ENCODE measurements around the gene HYAL3.
"Not testable (repeated sequence)": the region's sequence is repeated elsewhere in the genome, so short reads cannot be mapped to it uniquely, and the experiment has no call there.

The HYAL3 gene

GRCh38 chr3:50312041-50312440 is 12.8 kb upstream of the HYAL3 start:
- not testable (repeated sequence) for DNase-seq

GRCh38 chr3:50304601-50305000 is 5.4 kb upstream of the HYAL3 start:
- DNase-seq: no peak

GRCh38 chr3:50303013-50303815 is 4.0 kb upstream of the HYAL3 start, which contains the start of gene HYAL1:
Gene HYAL1 (minus strand): TSS chr3:50303574. CDS start chr3:50302956, 618 bp downstream.
- DNase-seq: no peak

- DNase-seq: no peak
Observed at GRCh38 chr3:50302095-50303012, 3.1 kb upstream of the HYAL3 start.

- no peak for DNase-seq
Observed at GRCh38 chr3:50300681-50301254, 1.6 kb upstream of the HYAL3 start.

- peak; percentile 22 for DNase-seq
Observed at GRCh38 chr3:50299929-50300680, 900 bp upstream of the HYAL3 start.

- no peak for DNase-seq
Observed at GRCh38 chr3:50299638-50299928, 378 bp upstream of the HYAL3 start.

GRCh38 chr3:50297896-50298725 is 1.1 kb downstream of the HYAL3 start:
- DNase-seq: peak; percentile 21

- no peak for DNase-seq
Observed at GRCh38 chr3:50297384-50297775, 1.8 kb downstream of the HYAL3 start.

GRCh38 chr3:50296721-50297383 is 2.4 kb downstream of the HYAL3 start:
- DNase-seq: no peak

- DNase-seq: no peak
Observed at GRCh38 chr3:50295553-50296431, 3.4 kb downstream of the HYAL3 start.

- no peak for DNase-seq
Observed at GRCh38 chr3:50294492-50295403, 4.5 kb downstream of the HYAL3 start.

- DNase-seq: no peak
Observed at GRCh38 chr3:50294089-50294488, 5.1 kb downstream of the HYAL3 start.

GRCh38 chr3:50293079-50293801 is 6.0 kb downstream of the HYAL3 start:
- no peak for DNase-seq

GRCh38 chr3:50292159-50293078 is 6.8 kb downstream of the HYAL3 start, which contains the start of gene IFRD2:
Gene IFRD2 (minus strand): TSS chr3:50292429. CDS start chr3:50292274, 155 bp downstream.
- peak; percentile 97 for DNase-seq

- no peak for DNase-seq
Observed at GRCh38 chr3:50290161-50290641, 9.0 kb downstream of the HYAL3 start.

- no peak for DNase-seq
Observed at GRCh38 chr3:50289130-50289529, 10.1 kb downstream of the HYAL3 start.

Measured in CD4-positive, alpha-beta T cell treated with Interleukin-12 subunit alpha and Interleukin-12 subunit beta, for 1 hour (primary cell).